Sciatic nerve (tissue), 2 donors: ENCODE results near the gene TOP3A. TPM values are rescaled to one million over a fixed set of nuclear protein-coding genes. Genes with fewer than 3 reads are reported as not detected.

ENCODE experiments used
- ATAC-seq: fragments of 200-7000 bp; cut with Tn5 transposase; one replicate; pipeline ENCODE4 v1.9.1; 2020; ENCODE audit warnings: mild to moderate bottlenecking, moderate library complexity
- DNase-seq: peaks from one replicate; pipeline ENCODE4 v3.0.0-alpha.2; 2020; ENCODE audit warnings: low spot score
- intact Hi-C: fragments of 100-400 bp; cut with DNase I; formaldehyde crosslinking; loops from one replicate; pipeline ENCODE4 v1.14.2; 2022
- total RNA-seq: library from RNA; stranded (reverse); fragmentation: NEBNext Ultra II Directional; extraction: Animal tissue kit (Norgen Biotek cat#: 25700); gene quantifications from one replicate; pipeline ENCODE4 v1.2.1, GENCODE V29; 2021
- donor health status: DM: no; HTN: no; CAD: no.
- donor health status: DM: no; HTN: no; CAD: no.

The TOP3A gene
- total RNA-seq, 1 donor from 2014 or later: 37.0 TPM

DNA sequence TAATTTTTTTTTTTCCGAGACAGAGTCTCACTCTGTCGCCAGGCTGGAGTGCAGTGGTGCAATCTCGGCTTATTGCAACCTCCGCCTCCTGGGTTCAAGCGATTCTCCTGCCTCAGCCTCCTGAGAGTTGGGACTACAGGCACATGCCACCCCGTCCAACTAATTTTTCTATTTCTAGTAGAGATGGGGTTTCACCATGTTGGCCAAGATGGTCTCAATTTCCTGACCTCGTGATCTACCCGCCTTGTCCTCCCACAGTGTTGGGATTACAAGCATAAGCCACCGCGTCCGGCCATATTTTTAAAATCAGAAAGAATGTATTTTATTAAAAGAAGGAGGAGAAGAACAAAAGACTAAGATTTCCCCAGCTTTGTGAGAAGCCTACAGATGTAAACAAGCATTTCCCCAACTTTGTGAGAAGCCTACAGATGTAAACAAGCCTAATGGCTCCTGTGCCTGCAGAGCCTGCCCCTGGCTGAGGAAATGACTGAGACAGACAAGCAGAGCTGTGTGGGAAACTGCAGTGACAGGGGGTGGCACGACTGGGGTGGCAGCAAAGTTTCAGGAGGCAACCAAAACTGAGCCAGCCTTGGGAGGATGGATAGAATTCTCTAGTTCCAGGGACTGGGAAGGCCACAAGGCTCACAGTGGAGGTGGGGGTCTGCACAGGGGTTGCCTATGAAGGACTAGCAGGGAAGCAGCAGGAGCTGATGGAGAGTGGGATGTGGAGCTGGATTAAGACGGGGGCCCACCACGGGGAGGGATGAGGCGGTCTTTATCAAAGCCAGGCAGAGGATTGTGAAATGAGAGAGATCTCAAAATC, 22.9 kb downstream of the TOP3A start:
- intact Hi-C loops: no loop called here
- no peak for ATAC-seq
- no peak for DNase-seq

DNA sequence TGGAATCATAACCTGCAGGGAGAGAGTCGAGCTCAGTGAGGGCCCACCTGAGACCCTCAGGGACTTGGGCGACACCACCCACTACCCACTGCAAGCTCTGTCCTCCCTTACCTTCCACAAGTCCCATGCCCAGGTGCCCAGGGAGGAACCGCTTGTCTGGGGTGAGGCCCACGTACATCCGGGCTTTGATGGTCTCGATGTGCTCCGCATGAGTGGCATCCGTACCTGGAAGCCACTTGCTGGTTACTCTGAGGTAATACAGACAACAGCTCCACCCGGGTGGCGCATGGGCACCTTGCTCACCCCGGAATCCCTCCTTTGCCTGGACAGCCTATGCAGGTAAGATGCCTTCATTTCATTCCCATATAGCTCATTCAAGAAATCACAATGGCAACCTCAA, 29.5 kb downstream of the TOP3A start:
- ATAC-seq (no peak), DNase-seq (no peak)
- intact Hi-C loops: no loop called here

DNA sequence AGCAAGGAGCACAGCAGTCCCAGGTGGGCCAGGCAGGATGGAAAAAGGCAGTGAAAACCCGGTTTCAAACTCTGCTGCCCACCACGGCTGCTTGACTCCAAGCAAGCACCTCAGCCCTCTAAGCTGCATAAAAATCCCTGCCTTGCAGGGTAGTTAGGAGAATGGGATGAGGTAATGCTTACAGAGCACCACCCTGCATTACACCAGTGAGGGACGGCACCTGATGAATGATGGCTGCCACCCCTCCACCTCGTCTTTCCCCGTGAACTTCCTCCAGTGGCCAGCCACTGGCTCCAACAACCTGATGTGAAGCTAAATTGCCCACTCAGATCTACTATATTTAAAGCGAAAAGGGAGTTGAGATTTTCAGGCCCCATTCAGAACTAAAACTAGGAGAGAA, 33.0 kb downstream of the TOP3A start:
- DNase-seq (no peak), ATAC-seq (no peak)
- intact Hi-C loops: no loop called here

DNA sequence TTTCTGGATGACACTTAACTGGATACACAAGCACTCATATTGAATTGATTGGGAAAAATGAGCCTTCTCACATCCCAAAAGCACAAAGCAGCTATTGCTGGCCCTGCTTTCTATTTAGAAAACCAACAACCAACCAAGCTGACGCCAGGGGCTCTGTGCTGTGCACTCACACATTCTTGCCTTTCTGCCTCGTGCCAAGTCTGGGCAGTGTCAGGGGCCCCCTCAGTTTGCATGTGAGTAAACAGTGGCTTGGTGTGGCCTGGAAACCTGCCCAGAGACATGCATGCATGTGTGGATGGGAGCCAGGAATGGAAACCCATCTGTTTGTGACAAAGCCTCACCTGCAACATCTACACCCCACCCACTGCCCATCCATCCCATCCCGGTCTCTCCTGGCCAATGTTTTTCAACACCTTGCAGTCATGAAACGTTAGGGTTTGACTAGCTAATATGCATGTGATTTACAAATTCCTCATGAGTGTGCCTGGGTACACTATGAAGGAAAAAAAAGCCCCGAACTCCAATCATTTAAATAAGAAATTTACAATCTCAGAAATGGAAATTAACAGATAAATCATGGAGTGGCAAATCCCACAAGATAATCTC, 33.9 kb downstream of the TOP3A start:
- no peak for ATAC-seq
- intact Hi-C loops: no loop called here

DNA sequence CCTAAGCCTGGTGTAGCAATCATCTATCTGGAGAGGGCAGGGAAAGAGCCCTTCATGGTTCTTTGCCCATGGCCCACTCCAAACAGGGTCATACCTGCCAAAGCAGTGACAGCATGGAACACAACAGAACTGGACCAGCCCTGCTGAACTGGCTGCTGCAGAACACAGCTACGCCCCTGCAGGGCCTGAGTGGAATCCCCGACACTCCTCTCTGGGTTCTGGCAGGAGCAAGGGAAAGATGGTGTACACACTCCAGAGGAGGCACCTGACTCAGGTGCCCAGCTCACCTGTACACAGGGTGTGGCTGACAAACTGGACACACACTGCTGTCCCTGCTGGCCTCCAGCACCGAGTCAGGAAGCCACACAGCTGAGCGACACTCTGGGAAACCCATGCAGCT, 34.5 kb downstream of the TOP3A start:
- intact Hi-C loops: no loop called here
- no peak for DNase-seq
- no peak for ATAC-seq

More for the DNA sequence above, 33.9 kb downstream of the TOP3A start:
- no peak for DNase-seq

DNA sequence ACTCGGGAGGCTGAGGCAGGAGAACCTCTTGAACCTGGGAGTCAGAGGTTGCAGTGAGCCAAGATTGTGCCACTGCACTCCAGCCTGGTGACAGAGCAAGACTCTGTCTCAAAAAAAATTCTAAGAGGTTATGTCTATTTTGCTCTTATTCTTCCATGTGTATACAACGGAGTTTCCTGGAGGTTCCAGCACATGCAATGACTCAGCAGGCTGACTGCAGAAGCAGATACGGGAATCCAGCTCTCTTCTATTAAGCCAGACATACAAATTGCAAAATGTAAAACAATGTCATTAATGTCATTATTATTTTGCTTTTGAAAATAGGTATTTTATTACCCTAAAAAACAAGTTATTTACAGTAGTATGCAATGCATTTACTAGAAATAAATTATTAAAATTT, 35.9 kb downstream of the TOP3A start:
- DNase-seq (no peak), ATAC-seq (no peak)
- intact Hi-C loops: no loop called here

DNA sequence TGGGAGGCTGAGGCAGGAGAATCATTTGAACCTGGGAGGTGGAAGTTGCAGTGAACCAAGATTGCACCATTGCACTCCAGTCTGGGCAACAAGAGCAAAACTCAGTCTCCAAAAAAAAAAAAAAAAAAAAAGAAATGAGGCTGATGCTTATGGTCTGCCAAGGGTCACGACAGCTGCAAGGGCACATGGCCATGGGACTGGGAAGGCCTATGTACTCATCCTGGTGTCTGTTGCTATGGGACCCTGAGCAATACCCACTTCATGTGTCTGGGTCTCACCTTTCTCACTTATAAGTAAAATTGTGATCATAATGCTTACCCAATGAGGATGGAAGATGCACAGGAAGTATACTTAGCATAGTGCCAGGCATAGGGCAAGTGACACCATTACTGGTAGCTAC, 37.7 kb downstream of the TOP3A start:
- DNase-seq (no peak), ATAC-seq (no peak)
- intact Hi-C loops: no loop called here

DNA sequence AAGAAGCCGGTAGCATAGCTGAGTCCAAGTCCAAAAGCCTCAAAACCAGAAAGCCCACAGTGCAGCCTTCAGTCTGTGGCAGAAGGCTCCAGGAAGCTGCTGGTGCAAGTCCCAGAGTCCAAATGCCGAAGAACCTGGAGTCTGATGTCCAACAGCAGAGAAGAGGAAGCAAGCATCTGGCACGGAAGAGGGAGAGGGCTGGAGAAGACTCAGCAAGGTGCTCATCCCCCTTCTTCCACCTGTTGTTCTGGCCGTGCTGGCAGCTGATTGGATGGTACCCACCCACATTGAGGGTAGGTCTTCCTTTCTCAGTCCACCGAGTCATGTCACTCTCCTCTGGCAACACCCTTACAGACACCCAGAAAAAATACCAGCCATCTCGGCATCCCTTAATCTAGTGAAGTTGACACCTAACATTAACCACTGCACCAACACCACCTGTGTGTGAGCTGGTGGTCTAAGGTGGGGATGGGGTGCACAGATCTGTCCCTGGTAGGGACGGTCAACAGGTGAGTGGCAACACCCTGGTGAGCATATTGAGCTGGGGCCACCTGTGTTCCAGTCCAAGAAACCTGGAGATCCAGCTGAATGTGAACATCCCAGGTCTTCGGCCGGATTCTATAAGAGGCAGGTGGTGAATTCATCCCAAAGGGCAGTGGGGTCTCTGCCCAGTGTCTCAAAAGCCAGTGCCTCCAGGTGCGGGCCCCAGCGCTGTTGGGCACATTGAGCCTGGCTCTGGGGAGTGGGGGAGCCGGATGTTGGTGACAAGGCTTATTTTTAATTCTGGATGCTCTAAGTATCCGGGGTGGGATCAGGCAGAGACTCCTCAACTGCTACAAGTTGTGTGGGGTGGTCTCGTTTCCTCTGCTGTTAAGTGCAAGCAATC, 44.5 kb downstream of the TOP3A start:
- ATAC-seq: no peak
- no peak for DNase-seq
- intact Hi-C loops: no loop called here

DNA sequence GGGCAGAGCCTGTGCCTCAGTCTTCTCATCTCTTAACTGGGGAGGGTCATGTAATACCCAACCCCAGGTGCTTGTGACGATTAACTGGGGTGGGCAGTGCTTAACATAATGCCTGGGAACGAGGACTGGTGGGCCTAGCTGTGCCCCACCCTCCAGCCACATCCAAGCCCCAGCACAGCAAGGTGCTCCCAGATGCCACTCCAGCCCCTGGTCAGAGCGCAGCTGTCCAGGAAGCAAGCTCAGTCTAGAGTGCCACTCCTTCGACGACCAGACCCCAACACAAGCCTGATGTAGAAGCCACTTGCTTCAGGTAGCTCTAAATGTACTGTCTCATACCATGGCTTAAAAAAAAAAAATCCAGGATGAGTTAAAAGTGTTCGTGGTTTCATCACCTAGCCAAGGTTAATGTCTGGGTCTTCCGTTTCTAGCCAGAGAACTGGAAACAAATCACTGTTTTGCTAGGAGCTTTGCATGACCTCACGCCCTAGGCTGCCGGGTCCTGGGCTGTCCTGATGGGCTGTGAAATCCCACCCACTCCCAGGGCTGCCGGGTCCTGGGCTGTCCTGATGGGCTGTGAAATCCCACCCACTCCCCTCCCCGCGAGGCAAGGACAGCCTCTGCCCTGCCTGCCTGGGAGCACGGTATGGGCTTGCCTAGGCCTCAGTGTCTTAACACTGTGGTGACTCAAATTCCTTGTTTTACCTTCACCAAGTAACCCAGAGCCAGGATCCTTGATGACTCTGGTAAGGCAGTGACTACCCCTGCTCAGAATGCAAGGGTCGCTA, 46.7 kb downstream of the TOP3A start:
- DNase-seq: no peak
- intact Hi-C loops: loop anchor here (10.0 kb wide), 1 partner anchor 47 kb away; the partner anchor contains the start of genes SMCR8 and TOP3A
- ATAC-seq: peak; percentile 7

DNA sequence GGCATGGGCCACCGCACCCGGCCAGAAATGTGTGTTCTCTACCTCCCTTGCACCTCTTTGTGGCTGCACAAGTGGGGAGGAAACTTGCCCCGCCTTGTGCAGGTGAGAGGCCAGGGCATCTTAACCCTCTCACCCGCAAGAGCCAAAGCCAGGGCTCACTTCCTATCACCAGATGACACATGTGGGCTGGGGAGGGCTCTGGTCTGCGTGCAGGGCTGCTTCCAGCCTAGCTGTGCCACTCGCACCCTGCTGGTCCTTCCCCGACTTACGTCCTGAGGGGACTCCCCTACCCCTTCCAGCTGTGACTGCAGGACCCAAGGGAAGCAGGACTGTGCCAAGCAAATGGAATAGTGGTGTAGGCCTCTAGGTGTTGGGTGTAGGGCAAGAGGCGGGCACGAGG, 47.4 kb downstream of the TOP3A start:
- DNase-seq (no peak), ATAC-seq (no peak)
- intact Hi-C loops: loop anchor here (10.0 kb wide), 1 partner anchor 47 kb away; the partner anchor contains the start of genes SMCR8 and TOP3A

DNA sequence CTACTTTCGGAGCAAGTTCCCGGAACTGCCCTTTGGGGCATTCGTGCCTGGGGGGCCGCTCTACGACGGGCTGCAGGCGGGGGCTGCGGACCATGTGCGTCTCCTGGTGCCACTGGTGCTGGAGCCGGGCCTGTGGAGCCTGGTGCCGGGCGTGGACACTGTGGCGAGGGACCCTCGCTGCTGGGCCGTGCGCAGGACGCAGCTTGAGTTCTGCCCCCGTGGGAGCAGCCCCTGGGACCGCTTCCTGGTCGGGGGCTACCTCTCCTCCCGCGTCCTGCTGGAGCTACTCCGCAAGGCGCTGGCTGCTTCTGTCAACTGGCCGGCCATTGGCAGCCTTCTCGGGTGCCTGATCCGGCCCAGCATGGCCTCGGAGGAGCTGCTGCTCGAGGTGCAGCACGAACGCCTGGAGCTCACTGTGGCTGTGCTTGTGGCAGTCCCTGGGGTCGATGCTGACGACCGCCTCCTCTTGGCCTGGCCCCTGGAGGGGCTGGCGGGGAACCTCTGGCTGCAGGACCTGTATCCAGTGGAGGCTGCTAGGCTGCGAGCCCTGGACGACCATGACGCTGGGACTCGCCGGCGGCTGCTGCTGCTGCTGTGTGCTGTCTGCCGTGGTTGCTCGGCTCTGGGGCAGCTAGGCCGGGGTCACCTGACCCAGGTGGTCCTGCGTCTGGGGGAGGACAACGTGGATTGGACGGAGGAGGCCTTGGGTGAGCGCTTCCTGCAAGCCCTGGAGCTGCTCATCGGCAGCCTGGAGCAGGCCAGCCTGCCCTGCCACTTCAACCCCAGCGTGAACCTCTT, 50.7 kb downstream of the TOP3A start:
- no peak for ATAC-seq

DNA sequence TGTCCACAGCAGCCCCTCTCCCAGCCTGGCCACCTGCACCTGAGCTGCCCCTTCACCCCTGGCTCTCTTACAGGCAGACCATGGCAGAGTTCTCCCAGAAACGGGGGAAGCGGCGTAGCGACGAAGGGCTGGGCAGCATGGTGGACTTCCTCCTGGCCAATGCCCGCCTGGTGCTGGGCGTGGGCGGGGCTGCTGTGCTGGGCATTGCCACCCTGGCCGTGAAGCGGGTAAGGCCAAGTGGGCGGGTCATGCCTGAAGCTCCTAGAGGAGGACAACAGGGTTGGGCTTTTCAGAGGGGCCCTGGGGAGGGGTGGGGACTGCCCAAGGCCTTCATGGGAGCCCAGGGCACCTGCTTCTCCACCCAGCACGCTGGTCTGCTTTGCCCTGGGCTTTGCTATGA, 52.2 kb downstream of the TOP3A start:
- intact Hi-C loops: loop anchor here (10.0 kb wide), 1 partner anchor 52 kb away; the partner anchor contains the start of genes SMCR8 and TOP3A
- no peak for ATAC-seq
- no peak for DNase-seq

More for the DNA sequence above, 50.7 kb downstream of the TOP3A start:
- intact Hi-C loops: loop anchor here (10.0 kb wide), 1 partner anchor 51 kb away; the partner anchor contains the start of genes SMCR8 and TOP3A
- no peak for DNase-seq

DNA sequence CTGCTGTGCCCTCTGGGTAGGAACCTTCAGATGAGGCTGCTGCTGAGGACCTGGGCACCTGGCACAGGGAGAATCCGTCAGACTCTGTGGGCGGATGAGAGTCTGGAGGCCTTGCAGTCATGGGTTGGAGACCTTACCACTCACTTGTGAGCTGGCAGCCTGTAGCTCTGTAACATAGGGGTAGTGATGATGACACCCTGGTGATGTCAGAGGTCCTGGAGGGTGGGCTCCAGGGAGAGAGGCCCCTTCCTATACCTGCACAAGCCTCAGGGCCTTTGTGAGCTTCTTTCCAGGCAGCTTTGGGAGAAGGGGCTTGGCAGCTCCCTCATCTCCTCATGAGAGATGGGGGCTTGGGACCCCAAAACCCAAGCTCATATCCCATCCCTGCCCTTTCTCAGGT, 52.7 kb downstream of the TOP3A start:
- no peak for DNase-seq
- intact Hi-C loops: loop anchor here (10.0 kb wide), 1 partner anchor 53 kb away; the partner anchor contains the start of genes SMCR8 and TOP3A
- no peak for ATAC-seq

DNA sequence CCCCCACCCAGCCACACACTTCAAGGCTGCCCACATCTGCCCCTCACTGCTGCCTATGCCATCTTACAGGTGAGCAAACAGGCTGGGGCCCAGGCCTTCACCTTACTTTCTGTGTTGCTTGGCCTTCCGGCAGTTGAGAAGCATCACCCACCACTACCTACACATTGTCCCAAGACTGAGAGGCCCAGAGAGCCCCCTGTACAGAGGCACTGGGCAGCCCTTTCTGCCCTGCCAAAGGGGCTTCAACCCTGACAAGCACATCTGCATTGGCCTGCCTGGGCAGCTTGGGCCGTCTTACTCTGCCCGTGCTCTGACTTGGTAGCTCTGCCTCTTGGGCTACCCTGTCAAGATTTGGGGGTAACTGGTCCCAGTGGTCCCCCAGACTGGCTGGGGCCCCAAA, 53.1 kb downstream of the TOP3A start:
- ATAC-seq: no peak
- DNase-seq: no peak
- intact Hi-C loops: loop anchor here (10.0 kb wide), 1 partner anchor 53 kb away; the partner anchor contains the start of genes SMCR8 and TOP3A

DNA sequence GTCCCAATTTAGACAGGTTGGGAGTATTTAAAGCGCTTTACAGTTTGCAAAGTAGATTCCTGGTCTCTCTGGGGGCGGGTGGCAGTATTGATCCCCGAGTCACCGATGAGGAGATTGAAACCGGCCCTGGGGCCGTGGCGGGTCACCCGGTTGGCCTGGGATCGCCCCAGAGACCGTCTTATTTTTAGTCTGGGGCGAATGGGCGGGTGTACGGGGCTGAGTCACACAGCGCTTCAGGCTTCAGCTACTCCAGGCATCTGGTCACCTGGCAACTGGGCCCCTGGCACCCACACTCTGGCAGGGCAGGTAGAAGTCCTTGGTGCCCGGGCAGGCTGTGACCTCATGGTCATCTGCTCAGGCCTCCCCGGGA, 53.7 kb downstream of the TOP3A start:
- intact Hi-C loops: loop anchor here (10.0 kb wide), 1 partner anchor 54 kb away; the partner anchor contains the start of genes SMCR8 and TOP3A
- ATAC-seq (peak; percentile 28), DNase-seq (no peak)

DNA sequence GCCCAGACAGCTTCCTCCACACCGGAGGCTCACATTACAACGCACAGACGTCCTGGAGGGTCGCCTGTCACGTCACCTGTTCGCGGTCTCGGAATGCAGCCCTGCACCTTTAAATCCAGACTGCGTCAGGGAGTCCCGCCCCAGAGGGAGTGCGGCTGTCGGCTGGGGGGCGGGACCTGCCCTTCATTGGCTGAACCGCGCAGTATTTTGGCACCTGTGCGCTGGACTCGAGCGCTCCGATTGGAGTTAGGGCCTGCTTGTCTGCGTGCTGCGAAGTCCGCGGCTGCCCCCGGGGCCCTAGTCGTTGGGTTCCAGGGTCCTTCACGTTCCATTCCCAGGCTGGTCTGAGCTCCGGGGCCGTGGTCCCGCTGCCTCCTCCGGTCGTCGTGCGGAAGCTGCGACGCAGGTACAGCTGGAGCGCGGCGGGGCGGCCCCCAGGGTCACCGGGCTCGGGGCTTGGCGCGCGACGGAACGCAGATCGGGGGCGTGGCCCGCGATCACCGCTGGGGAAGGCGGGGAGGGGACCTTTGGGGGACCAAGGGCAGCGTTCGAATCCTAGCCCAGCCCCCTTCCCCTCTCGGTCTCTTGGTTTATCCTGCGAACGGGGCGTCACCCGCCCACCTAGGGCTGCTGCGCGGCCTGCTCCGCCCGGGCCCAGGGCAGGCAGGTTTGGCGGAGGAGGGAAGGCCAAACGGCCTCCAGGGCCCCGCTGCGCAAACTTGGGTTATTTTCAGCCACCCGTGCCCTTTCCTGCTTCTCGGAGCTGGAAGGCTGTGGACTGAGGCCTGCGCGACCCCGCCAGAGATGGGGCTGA, 54.3 kb downstream of the TOP3A start, which contains the start of gene MIEF2:
MIEF2 (plus strand) TSS at position 331 of the 814 bp plus-strand sequence. CDS start 2,059 bp downstream, outside the sequence.
- ATAC-seq (peak; percentile 96), DNase-seq (peak; percentile 97)
- intact Hi-C loops: loop anchor here (10.0 kb wide), 1 partner anchor 54 kb away; the partner anchor contains the start of genes SMCR8 and TOP3A
